Bronchial epithelial cell (primary cell): ENCODE measurements around the gene BACH1. TPM values are rescaled to one million over a fixed set of nuclear protein-coding genes. Genes with fewer than 3 reads are reported as not detected.
A peak's percentile ranks its signal among the peaks of the same experiment; 100 is the strongest.

Experiments
- DNase-seq: peaks from one replicate; pipeline ENCODE4 v3.0.0-alpha.2; 2010; ENCODE audit warnings: low read depth
- FAIRE-seq: peaks from 2 replicates; lab custom pipeline; 2011; peaks lifted over from hg19 to GRCh38; lab: Jason Lieb, UNC
- H3K27me3 ChIP-seq: 2 replicates; pipeline ENCODE4 v1.5.1; 2011; ENCODE audit warnings: low read length; ENCODE audit not compliant: control insufficient read depth, insufficient read depth
- H3K36me3 ChIP-seq: 2 replicates; pipeline ENCODE4 v1.5.1; 2011; ENCODE audit warnings: low read length; ENCODE audit not compliant: control insufficient read depth, insufficient read depth
- H3K4me3 ChIP-seq: 2 replicates; pipeline ENCODE4 v1.5.1; 2011; ENCODE audit warnings: mild to moderate bottlenecking, low read depth, low read length, control low read depth
- total RNA-seq: library from RNA; depleted of rRNA; stranded (reverse); fragments of >200 nt; gene quantifications from 2 replicates; pipeline ENCODE4 v1.2.1, GENCODE V29; 2014
- TF ChIP-seq, protein P1 (sequence below): IDR thresholded peaks from 2 replicates; pipeline ENCODE4 v1.5.1; 2011; ENCODE audit warnings: mild to moderate bottlenecking, moderate library complexity, low read length, control low read depth, inconsistent platforms; ENCODE audit not compliant: insufficient read depth, severe bottlenecking

Gene BACH1
- total RNA-seq, 1 donor from 2014 or later: 97.7 TPM

DNA sequence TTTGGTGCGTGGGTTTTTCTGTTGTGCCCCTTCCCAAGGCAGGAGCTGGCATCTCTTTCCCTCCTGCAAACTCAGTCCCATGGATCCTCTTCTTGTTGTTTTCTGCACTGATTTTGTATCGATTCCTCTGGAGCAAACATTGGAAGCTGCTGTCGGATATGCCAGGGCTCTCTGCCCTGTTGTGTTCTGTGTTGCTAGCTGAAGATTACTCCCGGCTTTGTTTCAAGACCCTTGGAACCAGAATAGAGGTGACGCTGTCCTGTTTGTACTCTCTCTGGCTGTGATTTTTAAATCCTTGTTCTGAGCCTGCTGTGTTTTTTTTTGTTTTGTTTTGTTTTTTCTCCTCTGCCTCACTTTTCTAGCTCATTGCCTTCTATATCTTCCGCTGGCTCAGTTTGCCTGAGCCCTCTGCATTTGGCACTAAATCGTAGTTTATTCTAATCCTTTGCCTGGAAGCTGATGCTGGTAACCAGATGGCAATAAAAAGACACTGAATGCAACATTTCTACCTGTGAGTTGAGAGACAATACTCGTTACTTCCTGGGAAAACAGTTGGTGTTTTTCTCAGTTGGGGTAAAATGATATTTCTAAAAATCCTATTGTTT lies 67.0 kb downstream of the BACH1 start:
- no peak for DNase-seq
- no peak for FAIRE-seq
- H3K36me3 ChIP-seq: peaks cover 1% of the 10 kb centered on the region

DNA sequence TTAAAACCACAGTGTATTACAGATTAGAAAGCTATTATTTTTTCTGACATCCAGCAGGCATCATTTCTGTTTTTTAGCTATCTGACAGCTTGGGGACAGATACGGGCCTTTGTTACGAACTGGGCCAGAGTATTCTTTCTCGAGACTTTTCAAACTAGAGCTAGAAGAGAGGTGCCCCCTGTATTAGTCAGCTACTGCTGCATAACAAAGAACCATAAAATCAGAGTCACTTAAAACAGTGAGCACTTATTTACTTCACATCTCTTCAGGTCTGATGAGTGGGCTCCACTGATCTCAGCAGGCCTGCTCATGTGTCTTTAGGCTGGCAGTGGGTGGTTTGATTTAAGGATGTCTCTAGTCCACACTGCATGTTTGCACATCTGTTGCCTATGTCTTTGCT lies 67.8 kb downstream of the BACH1 start:
- H3K36me3 ChIP-seq: no peaks in the 10 kb centered on the region
- no peaks in the 10 kb centered on the region for H3K27me3 ChIP-seq
- no peak for FAIRE-seq
- TF ChIP-seq, protein P1, sequence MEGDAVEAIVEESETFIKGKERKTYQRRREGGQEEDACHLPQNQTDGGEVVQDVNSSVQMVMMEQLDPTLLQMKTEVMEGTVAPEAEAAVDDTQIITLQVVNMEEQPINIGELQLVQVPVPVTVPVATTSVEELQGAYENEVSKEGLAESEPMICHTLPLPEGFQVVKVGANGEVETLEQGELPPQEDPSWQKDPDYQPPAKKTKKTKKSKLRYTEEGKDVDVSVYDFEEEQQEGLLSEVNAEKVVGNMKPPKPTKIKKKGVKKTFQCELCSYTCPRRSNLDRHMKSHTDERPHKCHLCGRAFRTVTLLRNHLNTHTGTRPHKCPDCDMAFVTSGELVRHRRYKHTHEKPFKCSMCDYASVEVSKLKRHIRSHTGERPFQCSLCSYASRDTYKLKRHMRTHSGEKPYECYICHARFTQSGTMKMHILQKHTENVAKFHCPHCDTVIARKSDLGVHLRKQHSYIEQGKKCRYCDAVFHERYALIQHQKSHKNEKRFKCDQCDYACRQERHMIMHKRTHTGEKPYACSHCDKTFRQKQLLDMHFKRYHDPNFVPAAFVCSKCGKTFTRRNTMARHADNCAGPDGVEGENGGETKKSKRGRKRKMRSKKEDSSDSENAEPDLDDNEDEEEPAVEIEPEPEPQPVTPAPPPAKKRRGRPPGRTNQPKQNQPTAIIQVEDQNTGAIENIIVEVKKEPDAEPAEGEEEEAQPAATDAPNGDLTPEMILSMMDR: no peak
- no peak for DNase-seq
- H3K4me3 ChIP-seq: no peak overlapping the region

More for the DNA sequence above, 67.0 kb downstream of the BACH1 start:
- TF ChIP-seq, protein P1: no peak
- no peaks in the 10 kb centered on the region for H3K27me3 ChIP-seq
- no peak overlapping the region for H3K4me3 ChIP-seq

DNA sequence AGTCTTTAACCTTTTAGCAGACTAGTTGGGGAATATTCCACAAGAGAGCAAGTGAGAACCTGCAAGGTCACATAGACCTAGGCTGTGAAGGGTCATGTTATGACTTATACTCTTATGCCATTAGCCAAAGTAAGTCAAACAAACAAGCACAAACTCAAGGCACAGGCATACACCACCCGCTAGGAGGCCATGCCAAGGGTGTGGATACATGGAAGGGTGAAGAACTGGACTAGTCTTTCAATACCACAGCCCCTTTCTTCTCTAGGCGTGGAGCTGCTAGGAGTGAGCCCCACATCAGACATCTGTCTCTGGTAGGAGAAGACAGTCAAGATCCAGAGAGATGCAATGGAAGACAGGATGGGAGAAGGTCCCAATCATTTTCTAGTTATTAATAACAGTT lies 68.6 kb downstream of the BACH1 start:
- FAIRE-seq (no peak), DNase-seq (no peak)
- no peak overlapping the region for H3K4me3 ChIP-seq
- TF ChIP-seq, protein P1: no peak
- H3K27me3 ChIP-seq: no peaks in the 10 kb centered on the region
- no peaks in the 10 kb centered on the region for H3K36me3 ChIP-seq

DNA sequence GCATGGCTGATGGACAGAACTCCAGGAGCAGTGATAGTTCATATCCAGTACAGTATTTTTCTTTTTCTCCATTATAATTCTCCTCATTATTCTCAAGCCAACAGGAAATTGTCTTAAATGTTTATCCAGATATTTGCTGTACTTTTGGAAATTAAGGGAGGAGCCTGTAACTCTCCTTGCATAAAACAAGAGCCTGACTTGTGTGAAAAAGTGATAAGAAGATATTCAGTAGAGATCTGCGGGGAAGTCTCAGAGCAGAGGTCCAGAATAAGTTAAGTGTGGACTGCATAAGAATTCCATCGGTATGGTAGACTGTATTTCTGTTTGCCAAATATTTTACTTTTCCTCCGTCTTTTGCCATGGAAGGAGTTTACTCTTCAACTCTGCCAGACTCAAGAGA lies 70.2 kb downstream of the BACH1 start:
- no peak for FAIRE-seq
- Histone ChIP-seq H3K27me3 (no peaks in the 10 kb centered on the region), H3K4me3 (no peak overlapping the region), H3K36me3 (no peaks in the 10 kb centered on the region)
- DNase-seq: no peak
- TF ChIP-seq, protein P1: no peak

DNA sequence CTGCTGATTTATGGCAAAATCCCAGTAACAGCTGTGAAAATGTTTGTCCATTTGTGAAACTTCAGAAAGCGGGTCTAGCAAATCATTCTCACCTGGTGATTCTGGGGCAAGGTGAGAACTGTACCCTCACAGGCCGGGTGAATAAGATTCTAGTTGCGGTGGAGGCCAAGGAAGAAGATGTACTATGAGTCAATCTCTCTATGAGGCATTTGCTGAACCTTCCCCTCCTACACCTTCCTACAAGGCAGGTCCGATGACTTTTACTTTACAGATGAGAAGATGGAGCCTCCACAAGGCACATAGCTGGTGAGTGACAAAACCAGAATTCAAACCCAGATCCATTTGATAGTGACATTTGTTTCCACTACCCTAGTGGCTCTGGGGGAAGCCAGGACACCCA lies 72.7 kb downstream of the BACH1 start:
- FAIRE-seq (no peak), DNase-seq (peak; percentile 32)
- Histone ChIP-seq H3K4me3 (no peak overlapping the region), H3K36me3 (no peaks in the 10 kb centered on the region), H3K27me3 (no peaks in the 10 kb centered on the region)
- TF ChIP-seq, protein P1: no peak
